Common myeloid progenitor, CD34-positive (primary cell): ENCODE data around the gene PDLIM5. TPM values are rescaled to one million over a fixed set of nuclear protein-coding genes. Genes with fewer than 3 reads are reported as not detected.
"Not testable (repeated sequence)": the region's sequence is repeated elsewhere in the genome, so short reads cannot be mapped to it uniquely, and the experiment has no call there.

ENCODE experiments used
- CTCF ChIA-PET: fragments of 350-600 bp; sonication (Branson Sonifier 250); formaldehyde crosslinking; loops from one replicate; lab custom pipeline; 2021; ENCODE audit warnings: antibody characterized with exemption; lab: Charles Lee
- POLR2A ChIA-PET: fragments of 350-600 bp; sonication (Branson Sonifier 250); formaldehyde crosslinking; loops from one replicate; lab custom pipeline; 2021; ENCODE audit warnings: antibody characterized with exemption; lab: Charles Lee
- DNase-seq, 3 donors: peaks; one replicate each; pipeline versions ENCODE4 v3.0.0 to v3.0.0-alpha.2; 2013
- H3K27ac ChIP-seq, 2 experiments: 1 replicate in 1 of 2; 2 replicates in 1 of 2; pipeline ENCODE4 v1.7.0; 2013; ENCODE audit warnings: inconsistent platforms in 2 of 2, low read length in 2 of 2, mild to moderate bottlenecking in 2 of 2, low read depth in 1 of 2, moderate library complexity in 1 of 2; ENCODE audit not compliant: severe bottlenecking in 2 of 2, insufficient read depth in 1 of 2, poor library complexity in 1 of 2
- H3K27me3 ChIP-seq, 5 experiments: replicated peaks in 2 of 5; 1 replicate in 3 of 5; 2 replicates in 2 of 5; pipeline versions ENCODE4 v1.6.1 to v1.7.0; 2013; ENCODE audit warnings: low read length in 4 of 5, mild to moderate bottlenecking in 2 of 5, moderate library complexity in 2 of 5, inconsistent platforms in 1 of 5; ENCODE audit not compliant: insufficient read depth in 5 of 5, control insufficient read depth in 4 of 5
- H3K36me3 ChIP-seq, 4 experiments: 1 replicate in 2 of 4; 2 replicates in 2 of 4; pipeline versions ENCODE4 v1.6.1 to v1.7.0; 2013; ENCODE audit warnings: low read length in 3 of 4, control low read depth in 1 of 4, mild to moderate bottlenecking in 1 of 4; ENCODE audit not compliant: control insufficient read depth in 4 of 4, insufficient read depth in 4 of 4
- H3K4me1 ChIP-seq, 4 experiments: 1 replicate in 3 of 4; 2 replicates in 1 of 4; pipeline versions ENCODE4 v1.6.1 to v1.7.1; 2013; ENCODE audit warnings: low read length in 3 of 4, mild to moderate bottlenecking in 3 of 4, control low read depth in 1 of 4, inconsistent platforms in 1 of 4, moderate library complexity in 1 of 4; ENCODE audit not compliant: control insufficient read depth in 4 of 4, insufficient read depth in 4 of 4; ENCODE audit errors: control extremely low read depth in 1 of 4
- H3K4me3 ChIP-seq, 7 experiments: 1 replicate in 4 of 7; 2 replicates in 3 of 7; pipeline versions ENCODE4 v1.5.1 to v1.7.0; 2013; ENCODE audit warnings: mild to moderate bottlenecking in 7 of 7, low read length in 6 of 7, moderate library complexity in 6 of 7, inconsistent platforms in 2 of 7, low read depth in 2 of 7, control low read depth in 1 of 7; ENCODE audit not compliant: insufficient read depth in 4 of 7, control insufficient read depth in 1 of 7; ENCODE audit errors: extremely low read depth in 1 of 7
- H3K9me3 ChIP-seq, 5 experiments: 1 replicate in 4 of 5; 2 replicates in 1 of 5; pipeline versions ENCODE4 v1.6.1 to v1.7.1; 2013; ENCODE audit warnings: low read length in 4 of 5, mild to moderate bottlenecking in 2 of 5, inconsistent platforms in 1 of 5, low read depth in 1 of 5, moderate library complexity in 1 of 5; ENCODE audit not compliant: control insufficient read depth in 4 of 5, insufficient read depth in 2 of 5; ENCODE audit errors: control extremely low read depth in 1 of 5
- WGBS: methylation state at CpG from one replicate; pipeline ENCODE4 v1.1.5; 2013; ENCODE audit not compliant: insufficient coverage; 5-methylcytosine and 5-hydroxymethylcytosine counted together
- polyA plus RNA-seq: library from polyadenylated mRNA; unstranded; fragments of 120-200 nt; gene quantifications from one replicate; pipeline ENCODE4 v1.2.1, GENCODE V29; 2013

Gene PDLIM5, protein sequence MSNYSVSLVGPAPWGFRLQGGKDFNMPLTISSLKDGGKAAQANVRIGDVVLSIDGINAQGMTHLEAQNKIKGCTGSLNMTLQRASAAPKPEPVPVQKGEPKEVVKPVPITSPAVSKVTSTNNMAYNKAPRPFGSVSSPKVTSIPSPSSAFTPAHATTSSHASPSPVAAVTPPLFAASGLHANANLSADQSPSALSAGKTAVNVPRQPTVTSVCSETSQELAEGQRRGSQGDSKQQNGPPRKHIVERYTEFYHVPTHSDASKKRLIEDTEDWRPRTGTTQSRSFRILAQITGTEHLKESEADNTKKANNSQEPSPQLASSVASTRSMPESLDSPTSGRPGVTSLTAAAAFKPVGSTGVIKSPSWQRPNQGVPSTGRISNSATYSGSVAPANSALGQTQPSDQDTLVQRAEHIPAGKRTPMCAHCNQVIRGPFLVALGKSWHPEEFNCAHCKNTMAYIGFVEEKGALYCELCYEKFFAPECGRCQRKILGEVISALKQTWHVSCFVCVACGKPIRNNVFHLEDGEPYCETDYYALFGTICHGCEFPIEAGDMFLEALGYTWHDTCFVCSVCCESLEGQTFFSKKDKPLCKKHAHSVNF
- 21.1 TPM for polyA plus RNA-seq

DNA sequence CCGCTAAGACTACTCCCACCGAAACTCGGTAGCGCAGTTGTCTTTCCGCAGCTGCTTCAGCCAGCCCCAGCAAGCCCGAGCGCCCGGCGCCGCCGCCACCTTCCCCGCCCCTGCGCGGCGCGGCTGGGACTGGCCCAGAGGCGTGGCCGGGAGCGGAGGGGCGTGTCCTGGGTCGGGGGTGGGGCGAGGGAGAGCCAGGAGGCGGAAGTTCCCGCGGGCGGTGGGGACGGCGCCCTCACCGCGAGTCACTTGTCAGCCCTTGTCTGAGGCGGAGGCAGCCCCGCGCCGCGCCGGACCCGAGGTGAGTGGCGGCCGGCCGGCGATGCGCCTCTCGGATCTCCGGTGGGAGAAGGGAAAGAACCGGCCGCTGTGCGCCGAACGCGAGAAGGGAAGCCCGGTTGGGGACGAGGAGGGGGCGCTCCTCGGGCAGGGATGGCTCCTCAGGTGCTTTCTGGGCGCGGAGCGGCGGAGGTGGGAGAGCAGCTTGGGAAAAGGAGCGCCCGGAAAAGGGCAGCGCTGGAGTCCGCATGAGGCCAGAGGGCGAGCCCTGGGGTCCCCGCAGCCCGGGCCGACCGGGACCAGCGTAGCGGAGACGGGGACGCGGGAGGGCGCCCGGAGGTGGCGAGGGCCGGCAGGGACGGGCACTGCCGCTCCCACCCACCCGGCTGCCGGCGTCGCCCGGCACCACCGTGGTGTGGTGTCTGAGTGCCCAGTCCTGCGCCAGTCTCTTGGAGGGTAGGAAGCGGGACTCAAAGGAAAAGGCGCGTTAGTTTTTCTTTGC, at the start of gene PDLIM5:
PDLIM5 (plus strand) TSS at position 248 of the 781 bp plus-strand sequence. CDS start 3,347 bp downstream, outside the sequence.
- H3K27me3 ChIP-seq = no peaks in the 10 kb centered on the region
- no peaks in the 10 kb centered on the region for H3K9me3 ChIP-seq
- ChIA-PET POLR2A (interaction anchor here (0.6 to 1.0 kb wide), 2 partner anchors 9 to 15 kb away, joined by 4 read pairs; no protein-coding TSS in a partner anchor), CTCF (interaction anchor here (0.6 to 1.6 kb wide), 6 partner anchors 8 to 673 kb away, joined by 3 to 4 read pairs (median 3); no protein-coding TSS in a partner anchor)
- H3K27ac ChIP-seq = peak within 1 kb of the TSS; percentile 12 to 71
- H3K4me1 ChIP-seq = peaks cover 11 to 23% (median 14%) of the 10 kb centered on the region in 4 experiments
- WGBS = under 1% methylated on average over 71 of the region's 88 CpGs
- H3K4me3 ChIP-seq = peak within 1 kb of the TSS; percentile 70 to 94 (median 89)
- peak; percentile 90 to 94 (median 94) for DNase-seq
- peaks cover 0 to 4% (median 1%) of the 10 kb centered on the region in 4 experiments for H3K36me3 ChIP-seq

DNA sequence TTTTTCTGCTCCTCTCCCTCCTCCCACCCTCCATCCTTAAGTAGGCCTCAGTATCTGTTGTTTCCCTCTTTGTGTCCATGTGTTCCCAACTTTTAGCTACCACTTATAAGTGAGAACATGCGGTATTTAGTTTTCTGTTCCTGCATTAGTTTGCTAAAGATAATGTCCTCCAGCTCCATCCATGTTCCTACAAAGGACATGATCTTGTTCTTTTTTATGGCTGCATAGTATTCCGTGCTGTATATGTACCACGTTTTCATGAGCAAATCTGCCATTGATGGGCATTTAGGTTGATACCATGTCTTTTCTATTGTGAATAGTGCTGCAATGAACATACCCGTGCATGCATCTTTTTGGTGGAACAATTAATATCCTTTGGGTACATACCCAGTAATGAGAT, 49.3 kb upstream of the PDLIM5 start:
- not testable (repeated sequence) for H3K4me3 ChIP-seq

DNA sequence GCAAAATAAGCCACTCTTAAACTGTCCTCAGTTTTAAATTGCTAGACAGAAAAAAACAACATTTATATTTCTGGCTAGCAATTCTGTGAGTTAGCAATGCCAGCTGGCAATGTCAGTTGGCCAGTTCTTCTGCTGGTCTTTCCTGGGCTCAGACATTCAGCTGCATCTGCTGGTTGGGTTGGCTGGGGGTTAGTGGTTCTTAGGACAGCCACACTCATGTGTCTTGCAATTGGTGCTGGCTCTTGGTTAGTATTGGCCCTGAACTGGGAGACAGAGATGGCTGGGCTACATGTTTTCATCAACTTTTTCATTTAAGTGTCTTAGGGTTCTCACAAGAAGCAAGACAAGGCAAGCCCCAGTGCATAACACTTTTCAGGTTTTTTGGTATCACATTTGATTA, 48.0 kb upstream of the PDLIM5 start:
- Histone ChIP-seq H3K4me1 (peaks cover 0 to 3% (median 0%) of the 10 kb centered on the region in 4 experiments), H3K27me3 (no peaks in the 10 kb centered on the region), H3K27ac (no peak overlapping the region), H3K36me3 (no peaks in the 10 kb centered on the region), H3K9me3 (no peaks in the 10 kb centered on the region), H3K4me3 (no peak overlapping the region)
- ChIA-PET CTCF (interaction anchor here (1.2 to 1.6 kb wide), 2 partner anchors 98 to 201 kb away, joined by 3 read pairs; no protein-coding TSS in a partner anchor), POLR2A (no interaction called here)
- no peak for DNase-seq

More for the DNA sequence above, 49.3 kb upstream of the PDLIM5 start:
- DNase-seq, H3K36me3 ChIP-seq, H3K9me3 ChIP-seq, H3K27ac ChIP-seq, H3K27me3 ChIP-seq, H3K4me1 ChIP-seq, POLR2A ChIA-PET: not testable (repeated sequence)
- CTCF ChIA-PET = interaction anchor here (0.9 to 1.6 kb wide), 3 partner anchors 63 to 203 kb away, joined by 3 read pairs; no protein-coding TSS in a partner anchor
- WGBS = 93% methylated on average over 4 of the region's 4 CpGs

DNA sequence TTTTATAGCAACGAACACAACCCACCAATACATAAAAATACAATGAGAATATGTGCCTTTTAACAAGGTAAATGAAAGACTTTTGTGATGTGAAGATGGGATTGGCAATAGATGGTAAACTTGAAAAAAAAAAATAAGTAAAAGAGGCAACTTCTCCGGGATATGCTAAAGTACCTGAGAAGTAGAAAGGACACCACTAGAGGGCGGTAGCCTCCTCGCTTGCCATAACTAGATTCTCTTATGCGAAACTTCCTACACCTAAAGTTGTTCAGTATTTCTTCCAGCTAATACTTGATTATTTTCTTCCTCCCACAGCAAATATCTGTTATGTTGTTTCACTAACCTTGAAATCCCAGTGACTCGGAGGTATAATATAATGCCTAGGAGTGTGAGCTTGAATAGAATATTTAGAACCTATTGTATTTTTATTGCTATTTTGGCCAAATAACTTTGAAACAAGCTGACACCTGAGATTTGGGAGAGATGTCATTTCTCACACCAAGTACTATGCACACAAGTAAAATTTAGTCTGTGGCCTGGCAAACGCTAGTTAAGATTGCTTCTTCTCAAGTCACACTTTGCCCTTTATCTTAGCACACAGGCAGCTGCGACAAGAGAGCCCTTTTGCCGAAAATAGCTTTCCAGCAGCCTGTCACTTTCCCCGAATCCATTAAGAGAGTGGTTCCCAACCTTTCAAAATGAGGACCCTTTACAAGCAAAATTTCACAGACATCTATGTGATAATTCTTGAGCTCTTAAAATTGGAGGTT, 44.9 kb upstream of the PDLIM5 start:
- no peak overlapping the region for H3K27ac ChIP-seq
- DNase-seq = peak; percentile 87 to 93 (median 88)
- H3K4me1 ChIP-seq = no peaks in the 10 kb centered on the region
- no peak overlapping the region for H3K4me3 ChIP-seq
- no peaks in the 10 kb centered on the region for H3K9me3 ChIP-seq
- no peaks in the 10 kb centered on the region for H3K27me3 ChIP-seq
- WGBS = 39% methylated on average over 6 of the region's 10 CpGs
- POLR2A ChIA-PET = no interaction called here
- no peaks in the 10 kb centered on the region for H3K36me3 ChIP-seq
- CTCF ChIA-PET = interaction anchor here (0.5 to 4.2 kb wide), 38 partner anchors 9 to 902 kb away, joined by 3 to 32 read pairs (median 4); no protein-coding TSS in a partner anchor

DNA sequence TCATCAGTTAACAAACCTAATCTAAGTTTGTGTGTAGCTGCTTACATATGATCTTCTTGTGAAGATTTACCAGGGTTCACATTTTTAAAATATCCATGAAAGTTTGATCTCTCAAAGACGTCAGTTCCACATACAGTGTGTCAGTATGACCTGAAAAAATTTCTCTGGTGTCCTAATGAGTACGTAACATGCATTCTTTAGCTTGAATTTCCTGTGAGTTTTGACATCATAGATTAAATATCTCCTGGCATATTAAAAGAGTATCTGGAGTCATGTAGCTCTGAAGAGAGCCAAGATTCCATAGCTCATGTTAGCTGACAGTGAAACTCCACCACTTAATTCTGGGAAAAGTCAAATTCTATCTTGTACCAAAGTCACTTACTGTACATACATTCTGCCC, 43.9 kb upstream of the PDLIM5 start:
- Histone ChIP-seq H3K9me3 (no peaks in the 10 kb centered on the region), H3K36me3 (no peaks in the 10 kb centered on the region), H3K4me1 (peaks cover 0 to 4% (median 0%) of the 10 kb centered on the region in 4 experiments), H3K27ac (no peak overlapping the region), H3K27me3 (no peaks in the 10 kb centered on the region), H3K4me3 (no peak overlapping the region)
- CTCF ChIA-PET = interaction anchor here (0.6 to 4.2 kb wide), 16 partner anchors 11 to 201 kb away, joined by 3 to 32 read pairs (median 4); no protein-coding TSS in a partner anchor
- POLR2A ChIA-PET = no interaction called here
- 80% methylated on average over 1 of the region's 2 CpGs for WGBS
- DNase-seq = no peak
